Loucy (cell line): ENCODE measurements around the gene IFNA7.

Experiments used
- EZH2phosphoT487 ChIP-seq: fragments of 200-600 bp; IDR thresholded peaks from 2 replicates; pipeline ENCODE4 v1.6.1; 2018; ENCODE audit warnings: antibody characterized with exemption, mild to moderate bottlenecking, moderate library complexity, borderline replicate concordance
- TF ChIP-seq, protein P1 (sequence below): fragments of 200-600 bp; sonication (generic); conservative IDR thresholded peaks from 2 replicates; pipeline ENCODE4 v1.5.1; 2014; ENCODE audit warnings: mild to moderate bottlenecking, antibody characterized with exemption, low read length

DNA sequence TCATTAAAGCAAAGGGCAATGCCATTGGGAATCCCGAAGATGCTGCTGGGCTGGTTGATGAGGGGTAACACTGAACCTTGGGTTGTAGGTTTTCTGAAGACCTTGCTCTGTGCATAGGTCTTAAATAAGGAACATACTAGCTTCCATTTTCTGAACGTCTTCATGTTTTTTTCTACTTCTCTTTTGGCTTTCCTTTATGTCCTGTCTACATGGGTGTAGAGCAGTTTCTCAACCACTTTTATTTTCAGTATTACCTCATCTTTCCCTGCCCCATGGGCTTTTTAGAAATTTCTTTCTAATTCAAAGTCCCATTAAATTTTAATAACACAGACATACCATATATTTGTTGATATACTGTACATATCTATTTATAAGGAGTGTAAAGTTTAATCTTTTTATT is 37.9 kb upstream of the IFNA7 start, which contains the start of gene IFNA14:
- TF ChIP-seq, protein P1, sequence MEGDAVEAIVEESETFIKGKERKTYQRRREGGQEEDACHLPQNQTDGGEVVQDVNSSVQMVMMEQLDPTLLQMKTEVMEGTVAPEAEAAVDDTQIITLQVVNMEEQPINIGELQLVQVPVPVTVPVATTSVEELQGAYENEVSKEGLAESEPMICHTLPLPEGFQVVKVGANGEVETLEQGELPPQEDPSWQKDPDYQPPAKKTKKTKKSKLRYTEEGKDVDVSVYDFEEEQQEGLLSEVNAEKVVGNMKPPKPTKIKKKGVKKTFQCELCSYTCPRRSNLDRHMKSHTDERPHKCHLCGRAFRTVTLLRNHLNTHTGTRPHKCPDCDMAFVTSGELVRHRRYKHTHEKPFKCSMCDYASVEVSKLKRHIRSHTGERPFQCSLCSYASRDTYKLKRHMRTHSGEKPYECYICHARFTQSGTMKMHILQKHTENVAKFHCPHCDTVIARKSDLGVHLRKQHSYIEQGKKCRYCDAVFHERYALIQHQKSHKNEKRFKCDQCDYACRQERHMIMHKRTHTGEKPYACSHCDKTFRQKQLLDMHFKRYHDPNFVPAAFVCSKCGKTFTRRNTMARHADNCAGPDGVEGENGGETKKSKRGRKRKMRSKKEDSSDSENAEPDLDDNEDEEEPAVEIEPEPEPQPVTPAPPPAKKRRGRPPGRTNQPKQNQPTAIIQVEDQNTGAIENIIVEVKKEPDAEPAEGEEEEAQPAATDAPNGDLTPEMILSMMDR = no peak
- no peak for TF ChIP-seq EZH2phosphoT487
